Upper lobe of left lung (tissue), 6 donors: ENCODE data around the gene HOXA4. TPM values are rescaled to one million over a fixed set of nuclear protein-coding genes. Genes with fewer than 3 reads are reported as not detected.

Experiments
- ATAC-seq, 2 donors: fragments of 200-7000 bp; cut with Tn5 transposase; one replicate each; pipeline ENCODE4 v1.9.1; 2022; ENCODE audit warnings: mild to moderate bottlenecking in 2 of 2, moderate library complexity in 2 of 2; ENCODE audit not compliant: low FRiP score in 2 of 2
- DNase-seq, 2 donors: peaks; one replicate each; pipeline ENCODE4 v3.0.0-alpha.2; 2019 to 2020
- H3K27ac ChIP-seq, 4 donors: fragments of 200-600 bp; sonication (generic); one replicate each; pipeline ENCODE4 v1.5.1; 2016 to 2019
- H3K27me3 ChIP-seq, 4 donors: fragments of 200-600 bp; sonication (generic); one replicate each; pipeline ENCODE4 v1.5.1; 2017 to 2019
- H3K36me3 ChIP-seq, 4 donors: fragments of 200-600 bp; sonication (generic); one replicate each; pipeline ENCODE4 v1.5.1; 2016 to 2019
- H3K4me1 ChIP-seq, 4 donors: fragments of 200-600 bp; sonication (generic); one replicate each; pipeline ENCODE4 v1.5.1; 2018 to 2019
- H3K4me3 ChIP-seq, 4 donors: fragments of 200-600 bp; sonication (generic); one replicate each; pipeline ENCODE4 v1.5.1; 2017 to 2019; ENCODE audit warnings: mild to moderate bottlenecking in 2 of 4, moderate library complexity in 1 of 4
- H3K9me3 ChIP-seq, 4 donors: fragments of 200-600 bp; sonication (generic); one replicate each; pipeline ENCODE4 v1.5.1; 2018 to 2019
- CTCF ChIP-seq, 6 experiments: fragments of 450-650 bp in 4 of 6; fragments of 200-600 bp in 2 of 6; sonication (generic) in 2 of 6; IDR thresholded peaks; one replicate each; pipeline ENCODE4 v1.5.1; 2016 to 2019; ENCODE audit warnings: antibody characterized with exemption in 6 of 6
- EP300 ChIP-seq, 4 donors: sonication (generic); formaldehyde crosslinking; IDR thresholded peaks; one replicate each; pipeline ENCODE4 v1.5.1; 2017; ENCODE audit warnings: antibody characterized with exemption in 4 of 4, control low read depth in 2 of 4
- POLR2A ChIP-seq, 4 donors: fragments of 450-650 bp; IDR thresholded peaks; one replicate each; pipeline ENCODE4 v1.5.1; 2016 to 2017; ENCODE audit warnings: antibody characterized with exemption in 4 of 4, mild to moderate bottlenecking in 2 of 4
- POLR2AphosphoS5 ChIP-seq, 2 donors: sonication (generic); formaldehyde crosslinking; IDR thresholded peaks; one replicate each; pipeline ENCODE4 v1.5.1; 2017; ENCODE audit warnings: antibody characterized with exemption in 2 of 2
- WGBS, 2 donors: methylation state at CpG; one replicate each; pipeline ENCODE4 v1.1.5; 2017 to 2018; 5-methylcytosine and 5-hydroxymethylcytosine counted together
- total RNA-seq, 6 donors: library from RNA; depleted of rRNA in 4 of 6; stranded (reverse); fragments of >200 nt in 4 of 6; gene quantifications; one replicate each; pipeline versions ENCODE4 v1.1.0 to v1.2.1, GENCODE V29; 2016 to 2021
- donor health status: DM: no; HTN: no; CAD: no; lungs with moderate emphysema.
- donor health status: DM: no; HTN: yes; CAD: no; lungs with severe emphysema.

The HOXA4 gene
- total RNA-seq, 6 donors from 2014 or later: 1.5 to 10.5 (median 6.2) TPM

- H3K4me1 ChIP-seq: peaks cover 46 to 68% (median 56%) of the 10 kb centered on the region in 4 donors
- TF ChIP-seq EP300 (IDR thresholded peaks at IDR 0.05) (no peak), POLR2A (IDR thresholded peaks at IDR 0.05) (peak in 1 of 4 donors; percentile 17)
- DNase-seq: peak in 1 of 2 donors; percentile 86
- WGBS, 2 donors: 11 to 23% methylated on average over 46 to 52 of the region's 53 CpGs
- no peaks in the 10 kb centered on the region for H3K36me3 ChIP-seq
- peak within 1 kb of the TSS; percentile 10 to 74 (median 46) for H3K4me3 ChIP-seq
- ATAC-seq: no peak
- H3K27ac ChIP-seq: peak within 1 kb of the TSS; percentile 84 to 95 (median 88)
- H3K27me3 ChIP-seq: peaks cover 0 to 80% (median 43%) of the 10 kb centered on the region in 4 donors
- no peaks in the 10 kb centered on the region for H3K9me3 ChIP-seq
Measured at GRCh38 chr7:27151931-27152815, 21.6 kb upstream of the HOXA4 start, which contains the start of gene HOXA3. HOXA3 (minus strand) TSS chr7:27152583; CDS start chr7:27110640, 41,943 bp downstream.

GRCh38 chr7:27151341-27151930, 20.9 kb upstream of the HOXA4 start:
- Histone ChIP-seq H3K4me3 (peak overlapping the region; percentile 10 to 74 (median 46)), H3K36me3 (no peaks in the 10 kb centered on the region), H3K27me3 (peaks cover 0 to 74% (median 40%) of the 10 kb centered on the region in 4 donors), H3K4me1 (peaks cover 44 to 61% (median 52%) of the 10 kb centered on the region in 4 donors), H3K27ac (peak overlapping the region; percentile 84 to 95 (median 88)), H3K9me3 (no peaks in the 10 kb centered on the region)
- no peak for ATAC-seq
- 11% methylated on average over 19 to 27 of the region's 27 CpGs for WGBS, 2 donors
- DNase-seq: no peak
- TF ChIP-seq POLR2AphosphoS5 (IDR thresholded peaks at IDR 0.05) (no peak), POLR2A (IDR thresholded peaks at IDR 0.05) (no peak), CTCF (IDR thresholded peaks at IDR 0.05) (no peak), EP300 (IDR thresholded peaks at IDR 0.05) (no peak)

- H3K27ac ChIP-seq: peak overlapping the region; percentile 84 to 95 (median 88)
- no peaks in the 10 kb centered on the region for H3K9me3 ChIP-seq
- 2 to 3% methylated on average over 42 to 58 of the region's 58 CpGs for WGBS, 2 donors
- ATAC-seq (peak; percentile 64 to 87), DNase-seq (peak; percentile 64 to 95)
- H3K4me3 ChIP-seq: peak overlapping the region; percentile 16 to 74 (median 46)
- peaks cover 37 to 54% (median 45%) of the 10 kb centered on the region in 4 donors for H3K4me1 ChIP-seq
- peaks cover 0 to 67% (median 37%) of the 10 kb centered on the region in 4 donors for H3K27me3 ChIP-seq
- no peak for TF ChIP-seq EP300 (IDR thresholded peaks at IDR 0.05)
- peak; percentile 85 to 92 (median 88) for TF ChIP-seq CTCF (IDR thresholded peaks at IDR 0.05)
- peak; percentile 66 to 70 for TF ChIP-seq POLR2AphosphoS5 (IDR thresholded peaks at IDR 0.05)
- peak in 2 of 4 donors; percentile 56 to 58 for TF ChIP-seq POLR2A (IDR thresholded peaks at IDR 0.05)
- no peaks in the 10 kb centered on the region for H3K36me3 ChIP-seq
Measured at GRCh38 chr7:27150568-27151340, 20.2 kb upstream of the HOXA4 start.

GRCh38 chr7:27149842-27150567, 19.4 kb upstream of the HOXA4 start:
- H3K4me1 ChIP-seq: peaks cover 31 to 48% (median 39%) of the 10 kb centered on the region in 4 donors
- H3K27ac ChIP-seq: peak overlapping the region; percentile 84 to 95 (median 88)
- H3K27me3 ChIP-seq: peaks cover 0 to 60% (median 33%) of the 10 kb centered on the region in 4 donors
- H3K9me3 ChIP-seq: no peaks in the 10 kb centered on the region
- TF ChIP-seq EP300 (IDR thresholded peaks at IDR 0.05) (no peak), CTCF (IDR thresholded peaks at IDR 0.05) (no peak), POLR2A (IDR thresholded peaks at IDR 0.05) (no peak), POLR2AphosphoS5 (IDR thresholded peaks at IDR 0.05) (no peak)
- DNase-seq: no peak
- H3K36me3 ChIP-seq: no peaks in the 10 kb centered on the region
- H3K4me3 ChIP-seq: peak overlapping the region; percentile 16 to 74 (median 46)
- 33 to 37% methylated on average over 9 to 13 of the region's 13 CpGs for WGBS, 2 donors
- no peak for ATAC-seq
